ENCODE data around the gene MPLKIP. TPM values are rescaled to one million over a fixed set of nuclear protein-coding genes. Genes with fewer than 3 reads are reported as not detected.
"Not testable (repeated sequence)": the region's sequence is repeated elsewhere in the genome, so short reads cannot be mapped to it uniquely, and the experiment has no call there.

The MPLKIP gene
- total RNA-seq, 1 experiment from 2014 or later = 79.2 TPM

- Histone ChIP-seq H3K4me1 (replicated peaks; ENCODE audit: insufficient read depth) (peaks cover 17% of the 10 kb centered on the region), H3K27me3 (ENCODE audit: insufficient read depth, low read depth) (no peaks in the 10 kb centered on the region), H3K4me2 (peak overlapping the region; percentile 90), H3K9me3 (ENCODE audit: insufficient read depth, low read depth) (peaks cover 6% of the 10 kb centered on the region; the same call in 1 of the 2 replicates), H3F3A (ENCODE audit: insufficient read depth, low read depth) (0 out of 2 replicates have a peak, but pooled peaks cover 8% of the 10 kb centered on the region), H3K4me3 (peak overlapping the region; percentile 97), H3K79me2 (ENCODE audit: low read depth) (peaks cover 56% of the 10 kb centered on the region), H3K36me3 (ENCODE audit: low read depth) (peaks cover 11% of the 10 kb centered on the region), H3K27ac (peak overlapping the region; percentile 75), H2AFZ (peak overlapping the region; percentile 88), H3K9me2 (ENCODE audit: insufficient read depth) (no peaks in the 10 kb centered on the region), H4K20me1 (ENCODE audit: insufficient read depth) (peaks cover 40% of the 10 kb centered on the region)
- no peak for TF ChIP-seq EZH2 (IDR thresholded peaks at IDR 0.05; ENCODE audit: low read depth)
- TF ChIP-seq, protein P1, sequence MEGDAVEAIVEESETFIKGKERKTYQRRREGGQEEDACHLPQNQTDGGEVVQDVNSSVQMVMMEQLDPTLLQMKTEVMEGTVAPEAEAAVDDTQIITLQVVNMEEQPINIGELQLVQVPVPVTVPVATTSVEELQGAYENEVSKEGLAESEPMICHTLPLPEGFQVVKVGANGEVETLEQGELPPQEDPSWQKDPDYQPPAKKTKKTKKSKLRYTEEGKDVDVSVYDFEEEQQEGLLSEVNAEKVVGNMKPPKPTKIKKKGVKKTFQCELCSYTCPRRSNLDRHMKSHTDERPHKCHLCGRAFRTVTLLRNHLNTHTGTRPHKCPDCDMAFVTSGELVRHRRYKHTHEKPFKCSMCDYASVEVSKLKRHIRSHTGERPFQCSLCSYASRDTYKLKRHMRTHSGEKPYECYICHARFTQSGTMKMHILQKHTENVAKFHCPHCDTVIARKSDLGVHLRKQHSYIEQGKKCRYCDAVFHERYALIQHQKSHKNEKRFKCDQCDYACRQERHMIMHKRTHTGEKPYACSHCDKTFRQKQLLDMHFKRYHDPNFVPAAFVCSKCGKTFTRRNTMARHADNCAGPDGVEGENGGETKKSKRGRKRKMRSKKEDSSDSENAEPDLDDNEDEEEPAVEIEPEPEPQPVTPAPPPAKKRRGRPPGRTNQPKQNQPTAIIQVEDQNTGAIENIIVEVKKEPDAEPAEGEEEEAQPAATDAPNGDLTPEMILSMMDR (conservative IDR thresholded peaks at IDR 0.05) = no peak
- intact Hi-C loops (cut with micrococcal nuclease; ENCODE audit: unreplicated experiment) = loop anchor here (1.0 to 5.0 kb wide), 4 partner anchors 16 to 401 kb away; no protein-coding TSS in a partner anchor
- DNase-seq = no peak
- ChIA-PET POLR2A (ENCODE audit: unreplicated experiment) (interaction anchor here (0.6 kb wide), 1 partner anchor 1340 kb away, joined by 28 read pairs; no protein-coding TSS in a partner anchor), CTCF (interaction anchor here (0.6 kb wide), 1 partner anchor 1928 kb away, joined by 4 read pairs; no protein-coding TSS in a partner anchor)
- no TSS peak for BruUV-seq (replicated peaks)
Measured at GRCh38 chr7:40133561-40134427, 628 bp downstream of the MPLKIP start.

GRCh38 chr7:40122940-40123254 lies 11.5 kb downstream of the MPLKIP start:
- Histone ChIP-seq H3K9me2 (ENCODE audit: insufficient read depth) (no peaks in the 10 kb centered on the region), H3K27ac (no peak overlapping the region), H4K20me1 (ENCODE audit: insufficient read depth) (peaks cover 9% of the 10 kb centered on the region; the same call in 1 of the 2 replicates), H3K4me1 (replicated peaks; ENCODE audit: insufficient read depth) (peaks cover 9% of the 10 kb centered on the region), H3F3A (ENCODE audit: insufficient read depth, low read depth) (peaks cover 10% of the 10 kb centered on the region; the same call in 1 of the 2 replicates), H3K79me2 (ENCODE audit: low read depth) (peaks cover 39% of the 10 kb centered on the region), H3K9me3 (ENCODE audit: insufficient read depth, low read depth) (no peaks in the 10 kb centered on the region), H3K4me3 (no peak overlapping the region), H3K27me3 (ENCODE audit: insufficient read depth, low read depth) (no peaks in the 10 kb centered on the region), H3K4me2 (no peak overlapping the region), H3K36me3 (ENCODE audit: low read depth) (0 out of 2 replicates have a peak, but pooled peaks cover 5% of the 10 kb centered on the region), H2AFZ (no peak overlapping the region)
- TF ChIP-seq EZH2 (IDR thresholded peaks at IDR 0.05; ENCODE audit: low read depth) = no peak
- TF ChIP-seq, protein P1 (conservative IDR thresholded peaks at IDR 0.05) = no peak
- ChIA-PET CTCF (interaction anchor here (0.6 kb wide), 1 partner anchor 110 kb away, joined by 4 read pairs; no protein-coding TSS in a partner anchor), POLR2A (ENCODE audit: unreplicated experiment) (interaction anchor here (0.6 kb wide), 1 partner anchor 106 kb away, joined by 3 read pairs; no protein-coding TSS in a partner anchor)
- intact Hi-C loops (cut with micrococcal nuclease; ENCODE audit: unreplicated experiment) = no loop called here
- no TSS peak for BruUV-seq (replicated peaks)
- no peak for DNase-seq

DNA sequence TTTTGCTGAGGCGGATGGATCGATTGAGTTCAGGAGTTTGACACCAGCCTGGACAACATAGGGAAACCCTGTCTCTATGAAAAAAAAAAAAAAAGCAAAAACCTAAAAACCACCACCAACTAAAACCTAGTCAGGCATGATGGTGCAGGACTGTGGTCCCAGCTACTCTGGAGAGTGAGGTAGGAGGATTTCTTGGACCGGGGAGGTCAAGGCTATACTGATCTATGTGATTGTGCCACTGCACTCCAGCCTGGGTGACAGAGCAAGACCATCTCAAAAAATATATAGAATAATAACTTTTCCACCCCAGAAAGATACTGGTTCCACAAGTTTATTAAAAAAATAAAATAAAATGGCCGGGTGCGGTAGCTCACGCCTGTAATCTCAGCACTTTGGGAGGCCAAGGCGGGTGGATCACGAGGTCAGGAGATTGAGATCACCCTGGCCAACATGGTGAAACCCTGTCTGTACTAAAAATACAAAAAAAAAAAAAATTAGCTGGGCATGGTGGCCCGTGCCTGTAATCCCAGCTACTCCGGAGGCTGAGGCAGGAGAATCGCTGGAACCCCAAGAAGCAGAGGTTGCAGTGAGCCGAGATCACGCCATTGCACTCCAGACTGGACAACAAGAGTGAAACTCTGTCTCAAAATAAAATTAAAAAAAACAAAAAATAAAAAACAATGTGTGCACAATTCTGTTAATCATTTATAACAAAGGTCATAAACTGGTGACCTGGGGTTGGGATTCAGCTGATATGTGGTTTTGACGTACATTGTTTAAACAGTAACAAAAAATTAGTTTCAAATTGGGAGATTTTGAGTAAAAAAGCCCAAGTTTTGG lies 12.1 kb downstream of the MPLKIP start:
- Histone ChIP-seq H3F3A (ENCODE audit: insufficient read depth, low read depth) (peaks cover 15% of the 10 kb centered on the region), H3K4me1 (replicated peaks; ENCODE audit: insufficient read depth) (peaks cover 14% of the 10 kb centered on the region), H3K79me2 (ENCODE audit: low read depth) (peaks cover 34% of the 10 kb centered on the region)
- CTCF ChIA-PET = interaction anchor here (0.6 kb wide), 1 partner anchor 111 kb away, joined by 4 read pairs; no protein-coding TSS in a partner anchor
- H3K9me2 ChIP-seq (ENCODE audit: insufficient read depth); H3K9me3 ChIP-seq (ENCODE audit: insufficient read depth, low read depth); intact Hi-C loops (cut with micrococcal nuclease; ENCODE audit: unreplicated experiment); H3K27me3 ChIP-seq (ENCODE audit: insufficient read depth, low read depth); H3K4me3 ChIP-seq; H3K27ac ChIP-seq; H2AFZ ChIP-seq; H4K20me1 ChIP-seq (ENCODE audit: insufficient read depth); H3K36me3 ChIP-seq (ENCODE audit: low read depth); BruUV-seq (replicated peaks); DNase-seq; H3K4me2 ChIP-seq: not testable (repeated sequence)
- POLR2A ChIA-PET (ENCODE audit: unreplicated experiment) = interaction anchor here (0.6 kb wide), 1 partner anchor 12 kb away, joined by 5 read pairs; the partner anchor contains the start of genes MPLKIP and SUGCT

All from PC-9 (cell line).